A549 (cell line): ENCODE data around the gene COL19A1.

ENCODE experiments used
- CHD2 ChIP-seq: fragments of 150-350 bp; IDR thresholded peaks from 2 replicates; pipeline ENCODE4 v1.6.1; 2014; ENCODE audit warnings: low read length; ENCODE audit not compliant: partially characterized antibody
- CHD4 ChIP-seq: fragments of 200-600 bp; sonication (generic); IDR thresholded peaks from 2 replicates; pipeline ENCODE4 v1.6.1; 2016; ENCODE audit warnings: antibody characterized with exemption, mild to moderate bottlenecking, borderline replicate concordance
- CTCF ChIP-seq: fragments of >200 bp; sonication (Bioruptor Twin); formaldehyde crosslinking; IDR thresholded peaks from 3 replicates; pipeline ENCODE4 v1.5.1; 2016
- EP300 ChIP-seq, 2 experiments: fragments of >200 bp; sonication (Bioruptor Twin); formaldehyde crosslinking; IDR thresholded peaks; 2 replicates in 1 of 2; 3 replicates in 1 of 2; pipeline ENCODE4 v1.6.1; 2016 to 2017
- HMGXB4 ChIP-seq: fragments of 250-450 bp; sonication (Bioruptor Pico); IDR thresholded peaks from 2 replicates; pipeline ENCODE4 v1.5.0; 2021; ENCODE audit warnings: mild to moderate bottlenecking, moderate library complexity, borderline replicate concordance
- HOXA7 ChIP-seq: fragments of 250-450 bp; sonication (Bioruptor Pico); IDR thresholded peaks from 2 replicates; pipeline ENCODE4 v1.5.0; 2020; ENCODE audit warnings: mild to moderate bottlenecking, moderate library complexity
- MAX ChIP-seq: IDR thresholded peaks from 2 replicates; pipeline ENCODE4 v1.6.1; 2012
- MAZ ChIP-seq: fragments of 150-350 bp; IDR thresholded peaks from 2 replicates; pipeline ENCODE4 v1.6.1; 2014; ENCODE audit warnings: antibody characterized with exemption, low read depth, low read length, borderline replicate concordance
- POLR2A ChIP-seq: IDR thresholded peaks from 2 replicates; pipeline ENCODE4 v1.6.1; 2012; ENCODE audit warnings: mild to moderate bottlenecking, low read length
- RCOR1 ChIP-seq: fragments of 150-350 bp; IDR thresholded peaks from 2 replicates; pipeline ENCODE4 v1.6.1; 2014; ENCODE audit warnings: antibody characterized with exemption, low read length, low read depth
- ZNF302 ChIP-seq: fragments of 250-450 bp; sonication (Bioruptor Pico); IDR thresholded peaks from 2 replicates; pipeline ENCODE4 v1.9.0; 2021; ENCODE audit warnings: inconsistent platforms, mild to moderate bottlenecking, moderate library complexity

- TF ChIP-seq RCOR1 (no peak), HOXA7 (CRISPR knock-in tag) (no peak), CTCF (no peak), MAX (no peak), HMGXB4 (CRISPR knock-in tag) (no peak), CHD2 (no peak), POLR2A (no peak), EP300 (IDR thresholded peaks at IDR 0.05) (no peak), ZNF302 (CRISPR knock-in tag) (no peak), MAZ (no peak), CHD4 (no peak)
These were observed 391.5 kb downstream of the COL19A1 start for GRCh38 chr6:70257768-70258273.
